Transverse colon (tissue), 4 donors: ENCODE measurements around the gene MARK2. TPM values are rescaled to one million over a fixed set of nuclear protein-coding genes. Genes with fewer than 3 reads are reported as not detected.

Experiments
- DNase-seq: peaks from one replicate; pipeline ENCODE4 v3.0.0-alpha.2; 2019
- H3K27ac ChIP-seq, 4 donors: fragments of 200-600 bp; sonication (generic); 2 replicates each; pipeline ENCODE4 v1.5.1; 2016 to 2018; ENCODE audit warnings: inconsistent platforms in 4 of 4
- H3K27me3 ChIP-seq: fragments of 200-600 bp; sonication (generic); 2 replicates; pipeline ENCODE4 v1.5.1; 2017; ENCODE audit warnings: inconsistent platforms
- H3K36me3 ChIP-seq, 4 donors: fragments of 200-600 bp; sonication (generic); 2 replicates each; pipeline ENCODE4 v1.5.1; 2017 to 2019; ENCODE audit warnings: inconsistent platforms in 4 of 4
- H3K4me1 ChIP-seq, 4 donors: fragments of 200-600 bp; sonication (generic); 2 replicates each; pipeline ENCODE4 v1.5.1; 2017 to 2020; ENCODE audit warnings: inconsistent platforms in 4 of 4
- H3K4me3 ChIP-seq, 4 donors: fragments of 200-600 bp; sonication (generic); 1 replicate in 1 of 4; 2 replicates in 3 of 4; pipeline versions ENCODE4 v1.5.1 to v1.6.1; 2017 to 2019; ENCODE audit warnings: inconsistent platforms in 4 of 4
- H3K9me3 ChIP-seq, 2 donors: fragments of 200-600 bp; sonication (generic); 2 replicates each; pipeline ENCODE4 v1.5.1; 2017 to 2019; ENCODE audit warnings: inconsistent platforms in 2 of 2
- CTCF ChIP-seq, 5 experiments: fragments of 200-600 bp in 3 of 5; fragments of 450-650 bp in 2 of 5; sonication (generic) in 3 of 5; IDR thresholded peaks; 1 replicate in 2 of 5; 2 replicates in 3 of 5; pipeline ENCODE4 v1.5.1; 2016 to 2017; ENCODE audit warnings: antibody characterized with exemption in 5 of 5, inconsistent platforms in 3 of 5, mild to moderate bottlenecking in 2 of 5, moderate library complexity in 1 of 5
- EP300 ChIP-seq: sonication (generic); formaldehyde crosslinking; IDR thresholded peaks from one replicate; pipeline ENCODE4 v1.6.1; 2017; ENCODE audit warnings: antibody characterized with exemption, low read depth
- POLR2A ChIP-seq: fragments of 450-650 bp; IDR thresholded peaks from one replicate; pipeline ENCODE4 v1.6.1; 2016; ENCODE audit warnings: antibody characterized with exemption, mild to moderate bottlenecking, moderate library complexity
- POLR2AphosphoS5 ChIP-seq, 3 donors: sonication (generic); formaldehyde crosslinking; IDR thresholded peaks; one replicate each; pipeline ENCODE4 v1.6.1; 2016; ENCODE audit warnings: antibody characterized with exemption in 3 of 3
- WGBS, 2 donors: methylation state at CpG; one replicate each; pipeline ENCODE4 v1.1.5; 2018; ENCODE audit warnings: low coverage in 1 of 2; 5-methylcytosine and 5-hydroxymethylcytosine counted together
- in situ Hi-C, 4 donors: fragments of 200-750 bp; cut with MboI; loops; one replicate each; pipeline versions ENCODE4 v1.15.0 to v1.15.1; 2017; ENCODE audit warnings: low sequenced_read_pairs in 3 of 4, low pct_ligation_motif_present in 1 of 4, low pct_unique_long_range_greater_than_20kb in 1 of 4
- intact Hi-C: fragments of 100-400 bp; cut with DNase I; formaldehyde crosslinking; loops from one replicate; pipeline ENCODE4 v1.15.1; 2023; ENCODE audit warnings: low total_unique reads
- total RNA-seq, 4 donors: library from RNA; depleted of rRNA; stranded (reverse); fragments of >200 nt; gene quantifications; one replicate each; pipeline ENCODE4 v1.1.0, GENCODE V29; 2016

The MARK2 gene
- total RNA-seq, 4 donors from 2014 or later, result 33.0 to 106 (median 77.8) TPM

GRCh38 chr11:63839508-63840355 is 822 bp downstream of the MARK2 start:
- Histone ChIP-seq H3K4me1 (peaks cover 35 to 64% (median 45%) of the 10 kb centered on the region in 4 donors), H3K27me3 (no peaks in the 10 kb centered on the region), H3K27ac (peak overlapping the region; percentile 90 to 95 (median 94)), H3K9me3 (no peaks in the 10 kb centered on the region), H3K36me3 (peaks cover 0 to 6% (median 0%) of the 10 kb centered on the region in 4 donors), H3K4me3 (peak overlapping the region; percentile 78 to 97 (median 92))
- peak; percentile 55 for DNase-seq
- intact Hi-C loops (loop anchor here (2.0 to 5.0 kb wide), 2 partner anchors 105 to 308 kb away; no protein-coding TSS in a partner anchor), in situ Hi-C loops (loop anchor here (5.0 to 25.0 kb wide), 5 partner anchors 65 to 323 kb away; partner anchors contain the start of gene MACROD1 (in 1 of the 4))
- peak; percentile 7 for TF ChIP-seq POLR2A
- no peak for TF ChIP-seq POLR2AphosphoS5 (IDR thresholded peaks at IDR 0.05)
- WGBS, 2 donors, result 0 to 1% methylated on average over 22 to 40 of the region's 40 CpGs

GRCh38 chr11:63840356-63841060 is 1.6 kb downstream of the MARK2 start:
- intact Hi-C loops (no loop called here), in situ Hi-C loops (loop anchor here in 1 of 4 donors (25.0 kb wide), 1 partner anchor 322 kb away; the partner anchor contains the start of gene MACROD1)
- H3K27me3 ChIP-seq, result no peaks in the 10 kb centered on the region
- no peaks in the 10 kb centered on the region for H3K9me3 ChIP-seq
- peak overlapping the region; percentile 90 to 95 (median 94) for H3K27ac ChIP-seq
- TF ChIP-seq CTCF (IDR thresholded peaks at IDR 0.05), result no peak
- TF ChIP-seq EP300, result no peak
- TF ChIP-seq POLR2AphosphoS5 (IDR thresholded peaks at IDR 0.05), result no peak
- no peak for TF ChIP-seq POLR2A
- WGBS, 2 donors, result 2 to 4% methylated on average over 11 to 13 of the region's 13 CpGs
- DNase-seq, result no peak
- peaks cover 35 to 72% (median 47%) of the 10 kb centered on the region in 4 donors for H3K4me1 ChIP-seq
- H3K4me3 ChIP-seq, result peak overlapping the region; percentile 78 to 97 (median 92)
- peaks cover 0 to 6% (median 0%) of the 10 kb centered on the region in 4 donors for H3K36me3 ChIP-seq

GRCh38 chr11:63841554-63841953 is 2.6 kb downstream of the MARK2 start:
- Histone ChIP-seq H3K4me3 (peak overlapping the region in 2 of 4 donors; percentile 78 to 93), H3K4me1 (peaks cover 35 to 79% (median 47%) of the 10 kb centered on the region in 4 donors), H3K9me3 (no peaks in the 10 kb centered on the region), H3K27me3 (no peaks in the 10 kb centered on the region), H3K36me3 (peaks cover 0 to 6% (median 0%) of the 10 kb centered on the region in 4 donors), H3K27ac (peak overlapping the region; percentile 90 to 95 (median 94))
- 28 to 30% methylated on average over 1 to 3 of the region's 3 CpGs for WGBS, 2 donors
- no peak for TF ChIP-seq EP300
- no peak for TF ChIP-seq POLR2AphosphoS5 (IDR thresholded peaks at IDR 0.05)
- no peak for TF ChIP-seq POLR2A
- no peak for TF ChIP-seq CTCF (IDR thresholded peaks at IDR 0.05)
- intact Hi-C loops, result no loop called here
- in situ Hi-C loops, result loop anchor here in 1 of 4 donors (25.0 kb wide), 1 partner anchor 321 kb away; the partner anchor contains the start of gene MACROD1
- DNase-seq, result no peak

GRCh38 chr11:63843041-63843440 is 4.1 kb downstream of the MARK2 start:
- Histone ChIP-seq H3K4me3 (no peak overlapping the region), H3K27ac (peak overlapping the region; percentile 28 to 47 (median 40)), H3K9me3 (no peaks in the 10 kb centered on the region), H3K36me3 (peaks cover 0 to 6% (median 0%) of the 10 kb centered on the region in 4 donors), H3K27me3 (no peaks in the 10 kb centered on the region), H3K4me1 (peaks cover 31 to 79% (median 51%) of the 10 kb centered on the region in 4 donors)
- TF ChIP-seq POLR2AphosphoS5 (IDR thresholded peaks at IDR 0.05) (no peak), CTCF (IDR thresholded peaks at IDR 0.05) (no peak), POLR2A (no peak), EP300 (no peak)
- DNase-seq, result no peak
- in situ Hi-C loops (loop anchor here in 1 of 4 donors (25.0 kb wide), 1 partner anchor 319 kb away; the partner anchor contains the start of gene MACROD1), intact Hi-C loops (no loop called here)
- WGBS, 2 donors, result 0 to 31% methylated on average over 1 of the region's 1 CpG
